ENCODE results near the gene CDH20. TPM values are rescaled to one million over a fixed set of nuclear protein-coding genes. Genes with fewer than 3 reads are reported as not detected.

CDH20 gene
- total RNA-seq, 2 experiments from 2014 or later: not detected

GRCh38 chr18:61352611-61353010, 19.4 kb downstream of the CDH20 start:
- H3K4me3 ChIP-seq (ENCODE audit: low read depth, low read length, poor library complexity, severe bottlenecking): no peak overlapping the region
- H3K36me3 ChIP-seq (ENCODE audit: insufficient read depth, low read length): no peaks in the 10 kb centered on the region
- no peak for DNase-seq (ENCODE audit: low spot score)
- no peaks in the 10 kb centered on the region for H4K20me1 ChIP-seq (ENCODE audit: insufficient read depth, low read length)
- H3K79me2 ChIP-seq (ENCODE audit: insufficient read depth, low read depth, low read length): no peaks in the 10 kb centered on the region
- TF ChIP-seq EZH2phosphoT487 (IDR thresholded peaks at IDR 0.05; ENCODE audit: borderline replicate concordance, low read depth, low read length): no peak
- TF ChIP-seq CTCF (conservative IDR thresholded peaks at IDR 0.05; ENCODE audit: low read length): no peak
- no peak overlapping the region for H2AFZ ChIP-seq (ENCODE audit: low read length)
- ChIA-PET CTCF (ENCODE audit: unreplicated experiment) (no interaction called here), POLR2A (no interaction called here)
- no TSS peak for BruUV-seq (replicated peaks)
- intact Hi-C loops (cut with micrococcal nuclease; ENCODE audit: unreplicated experiment): no loop called here
- H3K4me2 ChIP-seq (ENCODE audit: low read length): no peak overlapping the region
- H3K9me2 ChIP-seq (ENCODE audit: insufficient read depth, low read length): no peaks in the 10 kb centered on the region
- no peak overlapping the region for H3K27ac ChIP-seq (ENCODE audit: low read depth, low read length, poor library complexity, severe bottlenecking)
- H3K9me3 ChIP-seq (ENCODE audit: low read length): no peaks in the 10 kb centered on the region
- H3K4me1 ChIP-seq (ENCODE audit: insufficient read depth, low read length, poor library complexity, severe bottlenecking): no peaks in the 10 kb centered on the region

- Histone ChIP-seq H3K4me1 (ENCODE audit: insufficient read depth, low read length, poor library complexity, severe bottlenecking) (no peaks in the 10 kb centered on the region), H3K36me3 (ENCODE audit: insufficient read depth, low read length) (no peaks in the 10 kb centered on the region), H3K79me2 (ENCODE audit: insufficient read depth, low read depth, low read length) (no peaks in the 10 kb centered on the region), H3K9me2 (ENCODE audit: insufficient read depth, low read length) (no peaks in the 10 kb centered on the region), H3K27ac (ENCODE audit: low read depth, low read length, poor library complexity, severe bottlenecking) (no peak overlapping the region), H3K4me3 (ENCODE audit: low read depth, low read length, poor library complexity, severe bottlenecking) (no peak overlapping the region), H3K4me2 (ENCODE audit: low read length) (no peak overlapping the region), H2AFZ (ENCODE audit: low read length) (no peak overlapping the region), H4K20me1 (ENCODE audit: insufficient read depth, low read length) (no peaks in the 10 kb centered on the region), H3K9me3 (ENCODE audit: low read length) (no peaks in the 10 kb centered on the region)
- intact Hi-C loops (cut with micrococcal nuclease; ENCODE audit: unreplicated experiment): no loop called here
- DNase-seq (ENCODE audit: low spot score): peak; percentile 2
- BruUV-seq (replicated peaks): no TSS peak
- ChIA-PET CTCF (ENCODE audit: unreplicated experiment) (no interaction called here), POLR2A (interaction anchor here (0.7 kb wide), 1 partner anchor 137 kb away, joined by 4 read pairs; no protein-coding TSS in a partner anchor)
- TF ChIP-seq EZH2phosphoT487 (IDR thresholded peaks at IDR 0.05; ENCODE audit: borderline replicate concordance, low read depth, low read length) (no peak), CTCF (conservative IDR thresholded peaks at IDR 0.05; ENCODE audit: low read length) (no peak)
Observed at GRCh38 chr18:61360404-61361383, 27.5 kb downstream of the CDH20 start.

- TF ChIP-seq EZH2phosphoT487 (IDR thresholded peaks at IDR 0.05; ENCODE audit: borderline replicate concordance, low read depth, low read length) (no peak), CTCF (conservative IDR thresholded peaks at IDR 0.05; ENCODE audit: low read length) (no peak)
- no peaks in the 10 kb centered on the region for H3K79me2 ChIP-seq (ENCODE audit: insufficient read depth, low read depth, low read length)
- POLR2A ChIA-PET: no interaction called here
- no peaks in the 10 kb centered on the region for H3K9me3 ChIP-seq (ENCODE audit: low read length)
- no peaks in the 10 kb centered on the region for H3K9me2 ChIP-seq (ENCODE audit: insufficient read depth, low read length)
- intact Hi-C loops (cut with micrococcal nuclease; ENCODE audit: unreplicated experiment): no loop called here
- H4K20me1 ChIP-seq (ENCODE audit: insufficient read depth, low read length): no peaks in the 10 kb centered on the region
- BruUV-seq (replicated peaks): no TSS peak
- H3K4me1 ChIP-seq (ENCODE audit: insufficient read depth, low read length, poor library complexity, severe bottlenecking): no peaks in the 10 kb centered on the region
- H3K4me2 ChIP-seq (ENCODE audit: low read length): no peak overlapping the region
- no peak for DNase-seq (ENCODE audit: low spot score)
- CTCF ChIA-PET (ENCODE audit: unreplicated experiment): no interaction called here
- H3K36me3 ChIP-seq (ENCODE audit: insufficient read depth, low read length): no peaks in the 10 kb centered on the region
- H3K4me3 ChIP-seq (ENCODE audit: low read depth, low read length, poor library complexity, severe bottlenecking): no peak overlapping the region
- H3K27ac ChIP-seq (ENCODE audit: low read depth, low read length, poor library complexity, severe bottlenecking): no peak overlapping the region
- no peak overlapping the region for H2AFZ ChIP-seq (ENCODE audit: low read length)
Observed at GRCh38 chr18:61362511-61362910, 29.3 kb downstream of the CDH20 start.
